Measurements from ENCODE around the gene LOXL1. TPM values are rescaled to one million over a fixed set of nuclear protein-coding genes. Genes with fewer than 3 reads are reported as not detected.

Gene LOXL1
- total RNA-seq, 1 experiment from 2014 or later, result 503 TPM

DNA sequence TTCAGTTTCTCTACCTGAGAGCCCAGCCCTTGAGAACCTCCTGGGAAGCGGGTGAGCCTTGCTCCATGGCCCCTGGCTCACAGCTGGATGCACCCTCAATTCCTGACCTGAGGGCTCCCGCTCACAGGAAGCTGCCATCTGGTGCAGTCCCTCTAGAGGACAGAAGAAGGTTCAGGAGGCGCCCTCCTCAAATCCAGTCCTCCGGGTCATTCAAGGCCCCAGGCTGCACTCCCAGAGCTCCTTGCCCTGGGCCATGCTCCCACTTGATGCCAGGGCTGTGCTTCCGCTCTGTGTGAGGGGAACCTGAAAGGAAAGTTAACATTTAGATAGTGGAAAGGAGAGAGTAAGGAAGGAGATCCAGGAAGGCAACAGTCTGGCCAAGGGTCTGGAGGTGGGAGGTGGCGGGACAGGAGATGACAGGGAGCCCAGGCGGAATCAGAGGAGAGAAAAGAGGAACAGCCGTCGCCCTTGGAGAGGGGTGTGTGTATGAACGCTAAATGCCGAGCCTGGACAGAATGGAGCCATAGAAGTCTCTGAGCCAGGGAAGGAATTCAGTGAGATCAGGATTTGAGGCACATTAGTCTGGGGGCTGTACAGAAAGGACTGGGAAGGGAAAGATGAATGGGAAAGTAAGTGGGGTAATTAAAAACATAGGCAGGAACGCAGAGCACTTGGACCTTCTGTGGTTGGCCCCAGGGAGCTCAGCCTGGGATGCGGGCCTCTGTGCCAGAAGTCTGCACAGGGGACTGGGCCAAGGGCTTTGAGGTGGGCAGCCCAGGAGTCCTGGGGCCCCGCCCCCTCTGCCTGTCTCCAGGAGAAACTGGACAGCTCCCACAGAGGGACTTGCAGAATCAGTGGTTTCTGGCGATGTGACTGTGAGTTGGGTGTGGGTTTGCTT is 26.8 kb upstream of the LOXL1 start:
- DNase-seq (ENCODE audit: low read depth), result peak; percentile 33

DNA sequence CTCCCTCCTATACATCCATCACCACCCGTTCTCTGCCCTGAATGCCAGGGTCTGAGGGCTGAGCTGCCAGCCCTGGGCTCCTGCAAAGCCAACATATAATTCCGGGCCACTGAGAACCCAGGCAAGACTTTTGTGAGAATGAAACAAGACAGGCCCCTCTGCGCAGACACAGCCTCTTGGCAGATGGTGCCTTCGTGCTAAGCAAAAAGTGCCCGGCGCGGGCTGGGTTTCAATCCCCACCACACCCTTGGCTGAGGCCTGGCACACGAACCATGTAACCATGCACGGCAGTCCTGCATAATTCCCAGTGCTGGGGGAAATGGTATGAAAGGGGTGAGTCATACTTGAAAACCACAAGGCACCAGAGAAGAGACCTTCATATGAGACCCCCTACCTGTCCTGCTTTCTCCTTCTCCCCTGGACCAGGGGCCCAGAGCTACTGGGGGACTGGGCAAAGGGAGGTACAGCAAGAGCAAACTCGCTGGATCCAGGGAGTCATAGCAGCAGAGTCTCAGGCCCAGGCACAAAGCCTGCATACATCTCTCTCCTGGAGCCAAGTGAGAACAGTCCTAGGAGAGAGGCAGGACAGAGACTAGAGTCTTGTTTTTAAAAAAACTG is 26.1 kb upstream of the LOXL1 start:
- peak; percentile 80 for DNase-seq (ENCODE audit: low read depth)

DNA sequence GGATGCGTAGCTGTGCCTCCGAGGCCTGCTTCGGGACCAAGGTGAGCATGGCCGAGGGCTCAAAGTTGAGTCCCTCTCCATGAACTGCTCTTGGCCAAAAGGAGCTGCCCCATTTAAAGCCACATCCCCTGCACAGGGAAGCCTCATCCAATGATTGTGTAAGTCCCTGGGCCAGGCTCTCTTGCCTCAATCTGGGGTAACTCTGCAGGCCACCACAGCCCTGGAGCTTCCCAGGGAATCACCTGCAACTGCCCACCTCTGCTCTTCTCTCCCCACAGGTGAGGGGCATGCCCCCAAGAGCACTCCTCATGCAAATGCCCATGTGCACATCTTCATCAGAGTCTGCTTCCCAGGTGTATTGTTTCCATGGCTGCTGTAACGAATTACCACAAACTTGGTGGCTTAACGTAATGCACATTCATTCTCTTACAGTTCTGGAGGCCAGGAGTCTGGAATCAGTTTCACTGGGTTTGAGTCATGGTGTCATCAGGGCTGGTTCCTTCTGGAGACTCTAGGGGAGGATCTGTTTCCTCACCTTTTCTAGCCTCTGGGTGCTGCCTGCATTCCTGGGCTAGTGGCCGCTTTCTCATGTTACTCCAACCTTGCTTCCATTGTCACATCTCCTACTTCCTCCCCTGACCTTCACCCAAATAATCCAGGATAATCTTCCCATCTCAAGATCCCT is 25.0 kb upstream of the LOXL1 start:
- no peak for DNase-seq (ENCODE audit: low read depth)

DNA sequence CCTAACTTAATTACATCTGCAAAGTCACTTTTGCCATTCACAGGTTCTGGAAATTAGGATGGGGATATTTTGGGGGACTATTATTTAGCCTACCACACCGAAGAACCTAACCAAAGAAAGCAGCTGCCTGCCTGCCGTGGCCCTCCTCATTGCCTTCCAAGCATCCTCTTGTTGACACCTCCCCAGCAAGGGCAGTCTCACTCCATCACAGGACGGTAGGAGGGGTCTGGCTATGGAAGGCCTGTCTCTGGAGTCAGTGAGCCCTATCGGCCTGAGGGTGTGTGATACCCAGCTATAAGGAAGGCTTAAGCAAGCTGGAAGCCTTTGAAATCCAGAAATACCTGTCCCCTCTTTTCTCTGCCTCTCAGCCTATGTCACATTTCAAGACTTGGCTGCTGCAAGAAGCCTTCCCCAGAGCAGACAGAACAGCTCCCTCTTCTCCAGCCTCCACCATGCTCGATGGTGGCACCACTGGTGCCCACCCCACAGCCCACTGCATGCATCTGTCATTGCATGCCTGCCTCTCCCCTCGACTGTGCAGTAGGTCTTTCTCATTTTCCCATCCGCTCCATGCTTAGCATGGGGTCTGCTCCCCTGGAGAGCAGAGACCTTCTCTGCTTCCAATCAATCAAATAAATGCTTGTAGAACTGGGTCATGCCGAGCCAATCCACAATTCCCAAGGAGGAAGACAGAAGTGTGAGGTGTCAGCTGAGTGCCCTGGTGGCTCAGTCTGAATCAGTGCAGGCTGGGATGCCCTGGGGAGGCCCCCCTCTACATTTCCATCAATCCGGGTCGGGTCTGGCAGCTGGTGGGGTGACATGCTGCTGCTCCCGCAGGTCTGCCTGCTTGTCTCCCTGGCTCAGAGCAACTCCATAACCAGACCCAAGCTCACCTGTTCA is 23.9 kb upstream of the LOXL1 start:
- no peak for DNase-seq (ENCODE audit: low read depth)

DNA sequence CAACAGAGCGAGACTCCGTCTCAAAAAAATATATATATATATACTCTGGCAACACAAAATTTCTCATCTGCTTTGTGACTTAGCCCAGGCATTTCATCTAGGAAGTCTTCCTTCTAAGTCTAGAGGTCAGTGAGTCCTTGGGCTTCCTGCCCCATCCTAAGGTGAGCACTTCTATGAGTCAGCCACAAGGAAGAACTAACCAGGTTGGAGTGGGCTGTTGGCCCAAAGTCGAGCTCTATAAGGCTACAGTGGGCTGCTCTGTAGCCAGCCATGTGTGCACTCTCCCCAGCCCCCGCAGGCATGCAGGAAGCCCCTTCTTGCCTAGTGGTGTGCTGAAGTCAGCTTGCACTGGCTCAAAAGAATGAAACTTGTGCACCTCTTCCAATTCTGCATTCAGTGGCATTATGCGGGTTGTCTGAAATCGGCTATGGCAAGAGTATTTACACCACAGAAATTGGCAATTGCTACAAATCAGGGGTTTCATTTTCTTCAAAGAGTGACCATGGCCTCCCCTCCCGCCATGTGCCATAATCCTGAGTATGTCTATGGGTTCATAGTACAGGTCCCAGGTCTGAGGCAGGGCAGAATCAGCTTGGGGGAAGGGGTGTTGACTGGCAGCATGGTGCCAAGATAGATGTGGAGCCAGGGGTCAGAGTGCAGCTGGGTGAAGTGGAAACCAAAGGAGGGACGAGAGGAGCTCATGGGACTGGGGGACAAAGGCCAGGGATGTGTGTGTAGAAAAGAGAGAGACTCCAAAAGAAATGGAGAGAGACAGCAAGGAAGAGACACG is 22.0 kb upstream of the LOXL1 start:
- no peak for DNase-seq (ENCODE audit: low read depth)

DNA sequence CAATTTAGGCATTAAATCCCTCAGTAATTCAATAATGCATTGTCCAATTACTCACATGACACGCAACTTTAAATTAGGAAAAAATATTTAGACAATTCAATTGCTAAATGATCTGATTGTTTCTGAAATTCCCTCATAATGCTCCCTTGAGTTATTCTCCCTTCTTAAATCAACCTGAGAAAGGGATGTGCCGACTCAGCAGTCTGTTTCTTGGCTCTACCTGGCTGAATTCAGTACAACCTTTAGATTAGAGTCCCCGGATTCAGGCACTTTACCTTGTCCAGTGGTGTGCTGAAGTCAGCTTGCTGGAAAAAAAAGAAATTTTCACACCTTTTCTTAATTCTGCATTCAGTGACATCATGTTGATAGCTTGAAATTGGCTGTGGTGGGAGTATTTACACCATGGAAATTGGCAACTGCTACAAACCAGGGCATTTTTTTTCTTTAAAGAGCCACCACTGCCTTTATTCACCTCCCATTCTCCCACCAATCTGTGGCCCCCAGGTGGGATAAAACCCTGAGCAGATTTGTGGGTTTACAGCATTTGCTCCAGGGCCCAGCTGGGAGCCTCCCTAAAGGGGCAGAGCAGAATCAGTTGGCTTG is 20.9 kb upstream of the LOXL1 start:
- DNase-seq (ENCODE audit: low read depth), result no peak

DNA sequence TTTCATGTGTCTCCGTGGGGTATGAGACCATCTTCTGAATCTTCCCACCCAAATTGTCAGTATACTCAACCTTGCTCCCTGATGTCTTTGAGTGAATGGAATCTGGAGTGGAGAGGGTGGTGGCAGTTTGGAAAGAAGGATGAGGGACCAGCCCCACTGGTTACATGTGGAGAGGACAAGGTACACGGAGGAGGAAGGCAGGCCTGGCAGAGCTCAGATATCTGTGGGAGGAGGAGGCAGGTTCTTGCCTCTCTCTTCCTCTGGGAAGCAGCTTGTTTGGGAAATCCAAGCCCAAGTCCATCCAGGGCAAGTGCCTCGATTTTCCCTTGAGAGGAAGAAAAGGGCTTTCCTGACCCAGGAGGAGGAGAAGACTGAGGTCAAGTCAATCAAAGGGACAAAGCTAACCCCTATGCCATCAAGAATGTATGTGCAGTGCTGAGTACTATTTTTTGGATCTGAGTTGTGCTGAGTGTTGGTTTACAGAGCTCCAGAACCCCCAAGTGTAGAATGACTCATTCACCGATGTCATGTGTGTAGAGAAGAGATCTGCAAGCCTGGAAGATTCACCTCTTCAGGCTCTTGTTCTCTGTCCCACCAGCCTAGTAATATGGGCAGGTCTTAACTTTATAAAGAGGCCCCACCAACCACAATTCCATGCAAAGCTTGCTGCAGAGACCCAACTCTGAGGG is 19.8 kb upstream of the LOXL1 start:
- DNase-seq (ENCODE audit: low read depth), result peak; percentile 67

DNA sequence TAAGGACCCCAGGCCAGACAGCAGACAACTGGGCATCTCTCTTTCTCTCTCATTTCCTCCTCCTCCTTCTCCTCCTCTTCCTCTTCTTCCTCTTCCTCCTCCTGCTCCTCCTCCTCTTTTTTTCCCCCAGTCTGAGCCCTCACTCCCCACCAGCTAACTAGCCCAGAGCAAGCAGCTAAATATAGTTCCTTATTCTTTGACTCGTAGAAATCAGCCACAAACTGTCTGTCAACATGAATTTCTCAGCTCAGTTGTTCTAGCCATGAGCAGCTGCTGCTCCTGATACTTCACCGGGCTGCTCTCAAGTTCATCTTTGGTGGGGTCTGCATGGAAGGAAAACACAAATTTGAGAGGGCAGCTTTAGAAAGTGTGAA is 19.2 kb upstream of the LOXL1 start:
- peak; percentile 42 for DNase-seq (ENCODE audit: low read depth)

DNA sequence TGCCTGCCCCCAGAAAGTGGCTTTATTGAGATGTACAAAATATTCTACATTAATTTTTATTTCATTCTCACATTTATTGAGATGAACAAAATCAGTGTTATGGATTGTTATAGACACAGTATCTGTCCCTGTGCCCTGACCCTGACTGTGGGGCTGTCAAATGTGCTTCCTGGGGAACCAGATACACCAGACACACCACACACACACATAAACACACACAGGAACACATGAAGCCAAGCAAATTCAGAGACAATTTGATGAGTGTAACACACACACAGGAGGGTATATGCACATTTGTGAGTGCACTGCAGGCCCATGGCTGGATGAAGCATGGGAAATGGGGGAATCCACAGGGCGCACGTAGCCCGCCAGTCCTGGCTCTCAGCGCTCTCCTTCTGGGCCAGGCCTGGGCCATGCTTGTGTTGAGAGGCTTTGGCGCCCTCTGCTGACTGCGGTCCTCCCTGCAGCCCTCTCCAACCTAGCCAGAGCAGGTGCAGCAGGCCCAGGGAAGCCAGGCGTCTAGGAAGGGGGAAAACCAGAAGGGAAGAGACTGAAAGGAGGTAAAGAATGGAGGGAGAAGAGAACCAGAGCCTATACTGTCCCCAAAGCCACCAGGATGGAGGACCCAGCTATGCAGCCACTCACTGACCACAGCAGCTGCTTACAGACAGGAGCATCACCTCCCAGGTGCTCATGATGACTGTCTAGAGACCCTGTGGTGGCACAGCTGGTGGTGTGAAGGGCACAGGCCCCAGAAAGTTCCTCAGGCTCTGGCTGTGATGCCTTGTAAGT is 18.0 kb upstream of the LOXL1 start:
- peak; percentile 49 for DNase-seq (ENCODE audit: low read depth)

DNA sequence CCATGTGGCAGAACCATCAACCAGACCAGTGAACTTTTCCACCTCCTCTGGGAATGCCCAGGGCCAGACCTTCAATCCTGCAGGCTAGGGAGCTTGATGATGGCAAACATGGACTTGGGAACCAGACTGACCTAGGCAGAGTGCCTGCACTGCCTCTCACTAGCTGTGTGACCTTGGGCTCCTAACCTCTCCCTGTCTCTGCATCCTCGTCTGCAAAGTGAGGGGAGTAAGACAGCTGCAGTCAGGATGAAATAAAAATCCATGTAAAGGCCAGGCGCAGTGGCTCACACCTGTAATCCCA is 17.5 kb upstream of the LOXL1 start:
- DNase-seq (ENCODE audit: low read depth), result no peak

DNA sequence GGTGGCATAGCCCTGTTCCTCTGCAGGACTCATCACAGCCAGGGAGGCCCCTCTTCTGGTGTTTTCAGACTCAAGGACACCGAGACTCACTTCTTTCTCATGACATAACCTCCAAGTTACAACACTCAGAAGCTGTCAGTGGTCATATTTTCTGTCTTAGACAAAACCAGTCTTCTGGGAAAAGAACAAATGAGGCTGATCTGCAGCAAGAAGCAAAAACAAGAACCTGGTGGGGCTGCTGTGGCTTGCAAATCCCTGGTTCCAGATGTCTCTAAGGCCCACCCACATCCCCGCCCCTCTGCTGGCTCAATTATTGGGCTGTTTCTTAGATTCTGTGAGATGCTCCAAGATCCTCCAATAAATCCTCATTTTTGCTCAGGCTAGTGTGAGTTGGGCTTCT is 16.6 kb upstream of the LOXL1 start:
- DNase-seq (ENCODE audit: low read depth), result no peak

DNA sequence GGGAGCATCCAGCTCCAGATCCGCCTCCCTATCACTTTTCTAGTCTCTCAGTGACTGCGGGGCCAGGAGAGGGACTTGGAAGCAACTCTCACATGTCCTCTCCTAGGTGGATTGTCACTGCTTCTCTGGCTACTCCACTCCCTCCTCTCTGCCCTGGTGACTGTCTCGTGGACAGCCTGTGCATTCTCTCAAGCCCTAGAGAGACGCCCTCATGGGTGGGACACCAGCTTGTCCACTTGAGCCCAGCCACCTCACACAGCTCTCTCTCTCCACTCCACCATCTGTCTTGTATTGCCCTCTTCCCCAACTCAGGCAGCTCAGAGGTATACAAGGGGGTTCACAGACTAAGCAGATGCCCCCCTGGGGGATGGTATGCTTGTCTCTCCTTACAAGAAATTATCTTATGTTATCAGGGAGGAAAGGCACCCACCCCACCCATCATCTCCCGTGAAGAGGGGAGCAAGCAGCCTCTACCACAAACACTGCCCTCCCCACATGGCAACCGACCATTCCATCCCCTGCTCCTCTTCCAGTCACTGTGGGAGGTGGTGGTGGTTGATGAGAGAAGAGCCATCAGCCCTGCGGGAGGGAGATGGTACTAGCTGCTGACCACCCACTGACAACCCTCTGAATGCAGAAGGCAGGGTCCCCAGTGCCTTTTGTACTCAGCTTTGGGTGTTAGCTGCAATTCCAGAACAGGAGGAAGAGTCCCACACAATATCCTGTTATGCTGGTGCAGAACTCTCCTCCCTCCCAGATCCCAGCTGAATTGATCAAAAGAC is 15.5 kb upstream of the LOXL1 start:
- no peak for DNase-seq (ENCODE audit: low read depth)

DNA sequence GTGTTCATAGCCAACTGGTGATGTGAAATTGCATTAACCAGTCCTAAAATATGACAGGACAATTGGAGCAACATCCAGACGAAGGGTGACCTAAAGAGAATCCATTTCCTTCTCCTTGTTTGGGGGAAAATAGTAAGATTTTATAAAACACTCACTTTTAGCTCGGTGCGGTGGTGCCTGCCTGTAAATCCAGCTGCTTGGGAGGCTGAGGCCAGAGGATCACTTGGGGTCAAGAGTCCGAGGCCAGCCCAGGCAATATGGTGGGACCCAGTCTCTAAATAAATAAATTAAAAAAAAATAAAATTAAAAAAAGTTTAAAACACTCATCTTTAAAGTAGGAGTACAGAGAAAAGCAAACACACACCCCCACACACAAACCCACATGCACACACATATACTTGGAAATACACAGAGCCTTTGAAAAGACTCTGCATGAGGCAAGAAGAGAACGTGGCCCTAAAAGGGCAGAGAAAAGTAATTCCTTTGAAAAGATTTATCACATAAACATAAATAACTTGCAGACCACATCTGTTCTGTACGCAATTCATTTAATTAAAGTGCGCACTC is 14.1 kb upstream of the LOXL1 start:
- DNase-seq (ENCODE audit: low read depth), result no peak

DNA sequence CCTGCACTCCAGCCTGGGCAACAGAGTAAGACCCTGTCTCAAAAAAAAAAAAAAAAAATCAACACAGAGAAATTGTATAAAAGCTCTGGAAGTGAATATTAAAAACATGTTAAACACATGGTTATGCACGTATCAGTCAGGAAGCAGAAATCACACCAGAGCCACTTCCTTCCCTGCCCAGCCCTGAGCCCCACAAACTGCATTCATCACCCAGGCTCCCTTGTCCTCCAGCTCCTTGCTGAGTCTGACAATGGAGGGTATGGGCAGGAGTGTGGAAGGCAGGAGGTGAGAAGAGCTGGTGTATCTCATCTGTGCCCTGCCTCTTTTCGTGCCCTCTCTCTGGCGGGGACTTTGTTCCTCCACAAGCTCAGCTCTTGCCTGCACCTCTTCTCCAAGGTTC is 12.1 kb upstream of the LOXL1 start:
- DNase-seq (ENCODE audit: low read depth), result no peak

DNA sequence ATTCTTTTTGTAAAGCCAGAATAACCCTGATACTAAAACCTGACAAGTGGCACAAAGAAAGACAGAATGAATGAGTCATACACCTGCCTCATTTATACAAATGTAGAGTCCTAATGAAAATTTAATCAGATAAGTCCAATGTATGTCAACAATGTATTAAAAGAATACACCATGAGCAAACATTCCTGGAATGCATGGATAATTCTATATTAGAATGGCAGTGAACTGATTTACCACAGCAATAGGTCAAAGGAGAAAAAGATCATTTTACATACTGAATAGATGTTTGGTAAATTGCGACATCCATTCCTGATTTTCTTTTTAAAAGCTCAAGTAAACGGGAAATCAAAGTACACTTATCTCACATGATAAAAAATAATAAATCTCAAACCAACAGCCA is 11.2 kb upstream of the LOXL1 start:
- no peak for DNase-seq (ENCODE audit: low read depth)

DNA sequence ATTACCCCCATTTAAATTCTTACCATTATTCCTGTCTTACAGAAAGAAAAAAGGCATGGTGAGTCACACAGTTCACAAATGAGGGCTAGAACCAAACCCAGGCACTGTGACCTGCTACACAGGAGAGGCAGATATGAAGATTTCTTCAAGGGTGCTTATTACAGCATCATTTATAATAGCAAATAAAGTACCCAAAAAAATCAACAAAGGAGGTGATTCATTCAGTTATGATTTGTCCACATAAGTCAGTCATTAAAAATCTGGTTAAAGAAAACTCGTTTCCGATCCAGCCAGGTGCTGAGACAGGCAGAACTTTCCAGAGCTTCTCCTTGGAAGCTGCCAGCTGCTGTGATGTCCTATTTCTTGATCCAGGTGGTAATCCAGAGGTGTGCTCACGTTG is 7.5 kb upstream of the LOXL1 start:
- DNase-seq (ENCODE audit: low read depth), result no peak

DNA sequence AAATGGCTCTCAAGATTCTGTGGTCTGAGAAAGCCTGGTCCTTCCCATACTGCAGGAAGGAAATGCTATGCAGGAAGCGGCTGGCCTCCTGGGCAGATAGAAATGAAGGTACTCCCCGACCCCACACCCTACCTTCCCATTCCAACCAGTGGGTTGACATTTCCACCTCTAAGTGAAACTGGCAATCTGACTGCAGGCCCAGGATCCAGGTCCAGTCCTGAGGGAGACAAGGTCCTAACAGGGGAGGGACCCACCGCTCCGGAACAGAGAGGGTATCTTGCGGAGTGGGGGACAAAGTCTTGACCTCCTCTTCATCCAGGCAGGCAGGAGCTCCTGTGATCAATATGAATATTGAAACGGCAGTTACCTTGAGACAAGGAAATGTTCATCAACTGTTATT is 6.6 kb upstream of the LOXL1 start:
- DNase-seq (ENCODE audit: low read depth), result no peak
